Right lobe of liver (tissue), 6 donors: ENCODE data around the gene PRSS56. TPM values are rescaled to one million over a fixed set of nuclear protein-coding genes. Genes with fewer than 3 reads are reported as not detected.
A peak's percentile ranks its signal among the peaks of the same experiment; 100 is the strongest.
"Not testable (repeated sequence)": the region's sequence is repeated elsewhere in the genome, so short reads cannot be mapped to it uniquely, and the experiment has no call there.

Source experiments
- ATAC-seq, 4 donors: fragments of 200-7000 bp; cut with Tn5 transposase; one replicate each; pipeline ENCODE4 v1.9.1; 2020; ENCODE audit warnings: mild to moderate bottlenecking in 4 of 4, moderate library complexity in 4 of 4
- DNase-seq, 3 donors: peaks; one replicate each; pipeline ENCODE4 v3.0.0-alpha.2; 2020
- H3K27ac ChIP-seq, 3 donors: fragments of 200-600 bp; one replicate each; pipeline ENCODE4 v1.8.0; 2022
- H3K27me3 ChIP-seq, 2 donors: fragments of 200-600 bp; one replicate each; pipeline ENCODE4 v1.8.0; 2022
- H3K36me3 ChIP-seq, 4 donors: fragments of 200-600 bp; sonication (generic) in 1 of 4; one replicate each; pipeline versions ENCODE4 v1.5.1 to v1.8.0; 2017 to 2022; ENCODE audit warnings: control low read depth in 1 of 4
- H3K4me1 ChIP-seq, 4 donors: fragments of 200-600 bp; sonication (generic) in 1 of 4; one replicate each; pipeline versions ENCODE4 v1.5.1 to v1.8.0; 2017 to 2022; ENCODE audit warnings: control low read depth in 1 of 4
- H3K4me3 ChIP-seq, 3 donors: fragments of 200-600 bp; one replicate each; pipeline ENCODE4 v1.8.0; 2022
- H3K9me3 ChIP-seq, 4 donors: fragments of 200-600 bp; sonication (generic) in 1 of 4; one replicate each; pipeline versions ENCODE4 v1.5.1 to v1.8.0; 2017 to 2022; ENCODE audit warnings: control low read depth in 1 of 4
- POLR2A ChIP-seq: fragments of 450-650 bp; IDR thresholded peaks from one replicate; pipeline ENCODE4 v1.6.1; 2017; ENCODE audit warnings: antibody characterized with exemption, mild to moderate bottlenecking
- WGBS: methylation state at CpG from one replicate; pipeline ENCODE4 v1.1.6; 2018; ENCODE audit warnings: low coverage, low lambda C conversion rate; ENCODE audit not compliant: insufficient coverage; ENCODE audit errors: missing lambda C conversion rate; 5-methylcytosine and 5-hydroxymethylcytosine counted together
- intact Hi-C, 2 donors: fragments of 100-400 bp; cut with DNase I; formaldehyde crosslinking; loops; one replicate each; pipeline versions ENCODE4 v1.11.2 to v1.14.1; 2022
- total RNA-seq, 6 experiments: library from RNA; depleted of rRNA in 2 of 6; stranded (reverse); fragments of >200 nt in 2 of 6; fragmentation: NEBNext Ultra II Directional in 3 of 6; extraction: Animal tissue kit (Norgen Biotek cat#: 25700) in 3 of 6; gene quantifications; one replicate each; pipeline versions ENCODE4 v1.1.0 to v1.2.4, GENCODE V29; 2016 to 2023
- TF ChIP-seq, protein P1 (sequence below), 4 donors: fragments of 200-600 bp in 3 of 4; fragments of 450-650 bp in 1 of 4; IDR thresholded peaks; one replicate each; pipeline versions ENCODE4 v1.5.1 to v1.8.0; 2016 to 2022; ENCODE audit warnings: antibody characterized with exemption in 4 of 4, mild to moderate bottlenecking in 2 of 4
- donor health status: DM: no; HTN: yes; CAD: no.
- donor health status: DM: no; HTN: no; CAD: no.
- donor health status: DM: no; HTN: no; CAD: no.
- donor health status: DM: no; HTN: yes; CAD: no.
- donor health status: DM: no; HTN: yes; CAD: no.

Gene PRSS56
- total RNA-seq, 6 experiments from 2014 or later: 0.19 TPM; not detected in 5

DNA sequence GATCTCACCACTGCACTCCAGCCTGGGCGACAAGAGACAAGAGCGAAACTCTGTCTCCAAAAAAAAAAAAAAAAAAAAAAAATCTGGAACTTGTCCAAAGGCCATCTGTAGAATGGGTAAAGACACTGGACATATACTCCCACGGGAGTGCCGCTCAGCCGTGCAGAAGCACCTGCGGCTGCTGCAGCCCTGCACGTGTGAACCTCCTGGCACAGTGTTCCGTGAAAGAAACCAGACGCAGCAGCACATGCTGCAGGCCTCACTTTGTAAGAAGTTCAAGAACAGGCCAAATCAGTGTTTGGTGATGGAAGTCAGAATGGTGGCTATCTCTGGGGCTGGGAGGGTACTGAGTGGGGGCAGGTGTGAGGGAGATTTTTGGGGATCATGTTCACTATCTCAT, 12.2 kb downstream of the PRSS56 start:
- intact Hi-C loops: no loop called here
- H3K4me1 ChIP-seq: no peaks in the 10 kb centered on the region
- peak in 2 of 3 donors; percentile 10 to 32 for DNase-seq
- ATAC-seq: no peak
- no peak overlapping the region for H3K4me3 ChIP-seq
- H3K27me3 ChIP-seq: no peaks in the 10 kb centered on the region
- no peaks in the 10 kb centered on the region for H3K36me3 ChIP-seq
- WGBS: 69% methylated on average over 8 of the region's 9 CpGs
- H3K9me3 ChIP-seq: no peaks in the 10 kb centered on the region
- no peak overlapping the region for H3K27ac ChIP-seq
- TF ChIP-seq, protein P1, sequence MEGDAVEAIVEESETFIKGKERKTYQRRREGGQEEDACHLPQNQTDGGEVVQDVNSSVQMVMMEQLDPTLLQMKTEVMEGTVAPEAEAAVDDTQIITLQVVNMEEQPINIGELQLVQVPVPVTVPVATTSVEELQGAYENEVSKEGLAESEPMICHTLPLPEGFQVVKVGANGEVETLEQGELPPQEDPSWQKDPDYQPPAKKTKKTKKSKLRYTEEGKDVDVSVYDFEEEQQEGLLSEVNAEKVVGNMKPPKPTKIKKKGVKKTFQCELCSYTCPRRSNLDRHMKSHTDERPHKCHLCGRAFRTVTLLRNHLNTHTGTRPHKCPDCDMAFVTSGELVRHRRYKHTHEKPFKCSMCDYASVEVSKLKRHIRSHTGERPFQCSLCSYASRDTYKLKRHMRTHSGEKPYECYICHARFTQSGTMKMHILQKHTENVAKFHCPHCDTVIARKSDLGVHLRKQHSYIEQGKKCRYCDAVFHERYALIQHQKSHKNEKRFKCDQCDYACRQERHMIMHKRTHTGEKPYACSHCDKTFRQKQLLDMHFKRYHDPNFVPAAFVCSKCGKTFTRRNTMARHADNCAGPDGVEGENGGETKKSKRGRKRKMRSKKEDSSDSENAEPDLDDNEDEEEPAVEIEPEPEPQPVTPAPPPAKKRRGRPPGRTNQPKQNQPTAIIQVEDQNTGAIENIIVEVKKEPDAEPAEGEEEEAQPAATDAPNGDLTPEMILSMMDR (IDR thresholded peaks at IDR 0.05): no peak
- no peak for TF ChIP-seq POLR2A

GRCh38 chr2:232532821-232533220, 12.6 kb downstream of the PRSS56 start:
- H3K4me3 ChIP-seq, ATAC-seq, H3K27ac ChIP-seq, H3K27me3 ChIP-seq, H3K36me3 ChIP-seq, H3K9me3 ChIP-seq, intact Hi-C loops, H3K4me1 ChIP-seq: not testable (repeated sequence)
- WGBS: 69% methylated on average over 2 of the region's 7 CpGs
- DNase-seq: peak in 1 of 3 donors; percentile 7

- no peak for ATAC-seq
- 75% methylated on average over 4 of the region's 13 CpGs for WGBS
- DNase-seq: peak in 1 of 3 donors; percentile 33
These were observed 13.9 kb downstream of the PRSS56 start for GRCh38 chr2:232533944-232534710.

GRCh38 chr2:232534940-232535651, 14.9 kb downstream of the PRSS56 start:
- 56% methylated on average over 10 of the region's 14 CpGs for WGBS

More at GRCh38 chr2:232533944-232534710, 13.9 kb downstream of the PRSS56 start:
- TF ChIP-seq, protein P1 (IDR thresholded peaks at IDR 0.05): no peak
- no peak for TF ChIP-seq POLR2A
- no peak overlapping the region for H3K4me3 ChIP-seq
- H3K9me3 ChIP-seq: no peaks in the 10 kb centered on the region
- no peaks in the 10 kb centered on the region for H3K27me3 ChIP-seq
- H3K4me1 ChIP-seq: no peaks in the 10 kb centered on the region
- intact Hi-C loops: no loop called here
- no peak overlapping the region for H3K27ac ChIP-seq
- no peaks in the 10 kb centered on the region for H3K36me3 ChIP-seq

More at GRCh38 chr2:232534940-232535651, 14.9 kb downstream of the PRSS56 start:
- no peaks in the 10 kb centered on the region for H3K27me3 ChIP-seq
- H3K4me3 ChIP-seq: no peak overlapping the region
- no peak overlapping the region for H3K27ac ChIP-seq
- TF ChIP-seq, protein P1 (IDR thresholded peaks at IDR 0.05): no peak
- TF ChIP-seq POLR2A: no peak
- no peaks in the 10 kb centered on the region for H3K36me3 ChIP-seq
- DNase-seq: peak in 1 of 3 donors; percentile 34
- H3K4me1 ChIP-seq: no peaks in the 10 kb centered on the region
- no peaks in the 10 kb centered on the region for H3K9me3 ChIP-seq
- intact Hi-C loops: no loop called here
- ATAC-seq: no peak
